Neural crest cell (in vitro differentiated cells): ENCODE measurements around the gene SUGCT. TPM values are rescaled to one million over a fixed set of nuclear protein-coding genes. Genes with fewer than 3 reads are reported as not detected.

Source experiments
- DNase-seq: peaks from one replicate; pipeline ENCODE4 v3.0.0; 2021; ENCODE audit warnings: low read depth, mixed read lengths, low spot score
- H3K27ac Mint-ChIP-seq: one replicate; pipeline ENCODE4 v1.8.0; 2021; ENCODE audit warnings: mild to moderate bottlenecking, mixed read lengths; ENCODE audit not compliant: unreplicated experiment
- H3K27me3 Mint-ChIP-seq: 2 replicates; pipeline ENCODE4 v1.8.0; 2021; ENCODE audit warnings: low read depth, mild to moderate bottlenecking, mixed read lengths
- H3K36me3 Mint-ChIP-seq: 2 replicates; pipeline ENCODE4 v1.8.0; 2021; ENCODE audit warnings: low read depth, mild to moderate bottlenecking, mixed read lengths
- H3K4me1 Mint-ChIP-seq: 2 replicates; pipeline ENCODE4 v1.8.0; 2021; ENCODE audit warnings: mixed read lengths
- H3K4me3 Mint-ChIP-seq: one replicate; pipeline ENCODE4 v1.8.0; 2021; ENCODE audit warnings: mild to moderate bottlenecking, mixed read lengths
- H3K9me3 Mint-ChIP-seq: 2 replicates; pipeline ENCODE4 v1.8.0; 2021; ENCODE audit warnings: mixed read lengths
- CTCF ChIP-seq: fragments of 200-600 bp; sonication (generic); conservative IDR thresholded peaks from 2 replicates; pipeline ENCODE4 v1.5.0; 2021; ENCODE audit warnings: antibody characterized with exemption, mild to moderate bottlenecking
- total RNA-seq: library from RNA; stranded (reverse); gene quantifications from 2 replicates; pipeline ENCODE4 v1.2.1, GENCODE V29; 2021

The SUGCT gene
- total RNA-seq, 1 donor from 2014 or later = 5.9 TPM

GRCh38 chr7:40327113-40327512 lies 192.3 kb downstream of the SUGCT start:
- Mint-ChIP-seq H3K4me1 (peaks cover 12% of the 10 kb centered on the region), H3K4me3 (no peak overlapping the region), H3K27ac (no peak overlapping the region), H3K27me3 (no peaks in the 10 kb centered on the region), H3K36me3 (no peaks in the 10 kb centered on the region), H3K9me3 (no peaks in the 10 kb centered on the region)
- TF ChIP-seq CTCF = no peak
- DNase-seq = no peak

- Mint-ChIP-seq H3K27ac (no peak overlapping the region), H3K4me3 (no peak overlapping the region), H3K27me3 (no peaks in the 10 kb centered on the region), H3K4me1 (peaks cover 18% of the 10 kb centered on the region), H3K36me3 (no peaks in the 10 kb centered on the region), H3K9me3 (no peaks in the 10 kb centered on the region)
- no peak for TF ChIP-seq CTCF
- DNase-seq = no peak
Observed at GRCh38 chr7:40327873-40328272, 193.1 kb downstream of the SUGCT start.

- TF ChIP-seq CTCF = peak; percentile 88
- Mint-ChIP-seq H3K4me3 (no peak overlapping the region), H3K9me3 (no peaks in the 10 kb centered on the region), H3K27me3 (no peaks in the 10 kb centered on the region), H3K27ac (no peak overlapping the region), H3K4me1 (peaks cover 18% of the 10 kb centered on the region), H3K36me3 (no peaks in the 10 kb centered on the region)
- no peak for DNase-seq
Observed at GRCh38 chr7:40329601-40330153, 194.9 kb downstream of the SUGCT start.

- Mint-ChIP-seq H3K4me3 (no peak overlapping the region), H3K4me1 (peaks cover 18% of the 10 kb centered on the region), H3K9me3 (no peaks in the 10 kb centered on the region), H3K27ac (no peak overlapping the region), H3K36me3 (no peaks in the 10 kb centered on the region), H3K27me3 (no peaks in the 10 kb centered on the region)
- no peak for DNase-seq
- no peak for TF ChIP-seq CTCF
Observed at GRCh38 chr7:40330408-40330807, 195.6 kb downstream of the SUGCT start.

DNA sequence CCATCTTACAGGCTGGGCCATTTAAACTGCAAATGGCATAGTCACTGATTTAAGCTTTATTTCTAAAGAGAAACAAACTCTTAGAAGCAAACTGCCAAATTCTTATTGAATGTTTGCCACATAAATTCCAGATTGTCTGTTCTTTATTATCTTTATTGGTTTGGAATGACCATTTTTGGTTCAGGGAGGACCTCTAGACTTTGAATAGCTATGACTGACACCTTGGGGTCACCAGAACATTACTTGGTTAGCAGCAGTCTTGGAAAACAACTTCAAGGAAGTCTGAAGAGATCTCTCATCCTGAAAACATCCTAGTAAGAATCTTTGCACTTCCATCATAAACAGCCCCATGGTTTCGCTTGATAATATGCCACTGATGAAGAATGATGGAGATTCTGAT lies 197.1 kb downstream of the SUGCT start:
- Mint-ChIP-seq H3K4me3 (no peak overlapping the region), H3K9me3 (peaks cover 1% of the 10 kb centered on the region), H3K27ac (no peak overlapping the region), H3K4me1 (peaks cover 13% of the 10 kb centered on the region), H3K36me3 (peaks cover 3% of the 10 kb centered on the region), H3K27me3 (no peaks in the 10 kb centered on the region)
- no peak for DNase-seq
- no peak for TF ChIP-seq CTCF
